ENCODE measurements around the gene SPSB3.

DNA sequence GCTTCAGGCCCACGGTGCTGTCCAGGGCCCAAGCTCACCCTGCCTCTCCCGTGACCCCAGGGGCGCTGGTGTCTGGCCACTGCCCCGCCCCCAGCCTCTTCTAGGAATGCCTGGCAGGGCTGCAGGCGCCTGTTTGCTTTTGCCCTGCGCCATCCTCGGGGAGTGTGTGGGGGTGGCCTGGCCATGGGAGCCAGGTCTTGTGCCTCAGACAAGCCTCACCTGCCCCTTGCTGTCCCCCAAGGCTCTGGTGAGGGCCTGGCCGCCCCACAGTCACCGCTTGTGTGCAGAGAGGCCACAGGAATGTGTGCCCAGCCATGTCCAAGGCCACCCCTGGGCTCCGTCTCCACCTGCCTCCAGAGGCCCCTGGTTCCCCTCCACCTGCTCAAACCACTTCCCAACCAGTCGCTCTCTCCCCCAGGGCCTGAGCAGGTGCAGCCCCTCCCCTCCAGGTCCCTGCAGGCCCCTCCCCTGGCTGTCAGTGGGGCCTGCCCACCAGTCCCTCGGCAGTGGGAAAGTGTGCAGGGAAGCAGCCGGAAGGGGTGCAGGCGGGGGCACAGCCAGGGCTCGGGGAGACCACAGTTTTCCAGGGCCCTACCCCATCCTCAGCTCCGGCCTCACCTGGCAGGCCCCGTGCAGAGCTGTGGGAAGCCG, 12.0 kb upstream of the SPSB3 start:
- TF ChIP-seq, protein P1, sequence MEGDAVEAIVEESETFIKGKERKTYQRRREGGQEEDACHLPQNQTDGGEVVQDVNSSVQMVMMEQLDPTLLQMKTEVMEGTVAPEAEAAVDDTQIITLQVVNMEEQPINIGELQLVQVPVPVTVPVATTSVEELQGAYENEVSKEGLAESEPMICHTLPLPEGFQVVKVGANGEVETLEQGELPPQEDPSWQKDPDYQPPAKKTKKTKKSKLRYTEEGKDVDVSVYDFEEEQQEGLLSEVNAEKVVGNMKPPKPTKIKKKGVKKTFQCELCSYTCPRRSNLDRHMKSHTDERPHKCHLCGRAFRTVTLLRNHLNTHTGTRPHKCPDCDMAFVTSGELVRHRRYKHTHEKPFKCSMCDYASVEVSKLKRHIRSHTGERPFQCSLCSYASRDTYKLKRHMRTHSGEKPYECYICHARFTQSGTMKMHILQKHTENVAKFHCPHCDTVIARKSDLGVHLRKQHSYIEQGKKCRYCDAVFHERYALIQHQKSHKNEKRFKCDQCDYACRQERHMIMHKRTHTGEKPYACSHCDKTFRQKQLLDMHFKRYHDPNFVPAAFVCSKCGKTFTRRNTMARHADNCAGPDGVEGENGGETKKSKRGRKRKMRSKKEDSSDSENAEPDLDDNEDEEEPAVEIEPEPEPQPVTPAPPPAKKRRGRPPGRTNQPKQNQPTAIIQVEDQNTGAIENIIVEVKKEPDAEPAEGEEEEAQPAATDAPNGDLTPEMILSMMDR (IDR thresholded peaks at IDR 0.05; ENCODE audit: low read depth, low read length, poor library complexity, severe bottlenecking): no peak
- TF ChIP-seq EZH2phosphoT487 (IDR thresholded peaks at IDR 0.05; ENCODE audit: borderline replicate concordance, low read length): no peak

All from DOHH2 (cell line).